ENCODE measurements around the gene ZBTB44.
"Not testable (repeated sequence)": the region's sequence is repeated elsewhere in the genome, so short reads cannot be mapped to it uniquely, and the experiment has no call there.

Gene ZBTB44

DNA sequence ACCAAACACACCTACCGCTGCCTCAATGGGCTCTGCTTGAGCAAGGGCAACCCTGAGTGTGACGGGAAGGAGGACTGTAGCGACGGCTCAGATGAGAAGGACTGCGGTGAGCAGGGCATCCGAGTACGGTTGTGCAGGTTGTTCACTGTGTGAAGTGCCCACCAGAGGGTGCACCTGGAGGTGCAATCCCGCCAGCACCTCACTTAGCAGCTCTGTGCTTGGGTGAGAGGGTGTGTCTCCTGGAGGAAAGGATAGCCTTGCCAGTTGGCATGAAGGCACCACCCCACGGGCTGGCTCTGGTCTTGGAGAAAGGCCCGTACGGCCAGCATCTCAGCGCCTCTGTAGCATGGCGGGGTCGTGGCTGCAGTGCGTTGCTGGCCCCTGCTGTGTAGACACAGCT, 115.8 kb downstream of the ZBTB44 start:
- H3K4me3 Mint-ChIP-seq = no peak overlapping the region
- peaks cover 24 to 27% of the 10 kb centered on the region in 2 donors for H3K4me1 Mint-ChIP-seq
- ATAC-seq (replicated peaks) (no peak), DNase-seq (no peak)
- no peak overlapping the region for H3K27ac Mint-ChIP-seq
- H3K36me3 Mint-ChIP-seq = peaks cover 24 to 34% of the 10 kb centered on the region in 2 donors
- H3K27me3 Mint-ChIP-seq = no peaks in the 10 kb centered on the region
- H3K9me3 Mint-ChIP-seq = peaks cover 4 to 6% of the 10 kb centered on the region in 2 donors

DNA sequence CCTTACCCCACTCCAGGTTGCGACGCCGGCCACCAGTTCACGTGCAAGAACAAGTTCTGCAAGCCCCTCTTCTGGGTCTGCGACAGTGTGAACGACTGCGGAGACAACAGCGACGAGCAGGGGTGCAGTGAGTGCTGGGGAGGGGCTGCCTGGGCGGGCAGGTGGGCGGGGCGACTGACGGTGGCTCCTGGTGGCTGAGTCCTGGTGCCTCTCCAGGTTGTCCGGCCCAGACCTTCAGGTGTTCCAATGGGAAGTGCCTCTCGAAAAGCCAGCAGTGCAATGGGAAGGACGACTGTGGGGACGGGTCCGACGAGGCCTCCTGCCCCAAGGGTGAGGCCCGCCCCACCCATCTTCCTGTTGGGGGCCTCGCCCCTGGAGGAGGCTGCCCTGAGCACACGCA, 116.4 kb downstream of the ZBTB44 start:
- DNase-seq (no peak), ATAC-seq (replicated peaks) (no peak)
- no peak overlapping the region for H3K27ac Mint-ChIP-seq
- peaks cover 26 to 32% of the 10 kb centered on the region in 2 donors for H3K36me3 Mint-ChIP-seq
- no peaks in the 10 kb centered on the region for H3K27me3 Mint-ChIP-seq
- peaks cover 4 to 6% of the 10 kb centered on the region in 2 donors for H3K9me3 Mint-ChIP-seq
- peaks cover 19 to 20% of the 10 kb centered on the region in 2 donors for H3K4me1 Mint-ChIP-seq
- H3K4me3 Mint-ChIP-seq = no peak overlapping the region

DNA sequence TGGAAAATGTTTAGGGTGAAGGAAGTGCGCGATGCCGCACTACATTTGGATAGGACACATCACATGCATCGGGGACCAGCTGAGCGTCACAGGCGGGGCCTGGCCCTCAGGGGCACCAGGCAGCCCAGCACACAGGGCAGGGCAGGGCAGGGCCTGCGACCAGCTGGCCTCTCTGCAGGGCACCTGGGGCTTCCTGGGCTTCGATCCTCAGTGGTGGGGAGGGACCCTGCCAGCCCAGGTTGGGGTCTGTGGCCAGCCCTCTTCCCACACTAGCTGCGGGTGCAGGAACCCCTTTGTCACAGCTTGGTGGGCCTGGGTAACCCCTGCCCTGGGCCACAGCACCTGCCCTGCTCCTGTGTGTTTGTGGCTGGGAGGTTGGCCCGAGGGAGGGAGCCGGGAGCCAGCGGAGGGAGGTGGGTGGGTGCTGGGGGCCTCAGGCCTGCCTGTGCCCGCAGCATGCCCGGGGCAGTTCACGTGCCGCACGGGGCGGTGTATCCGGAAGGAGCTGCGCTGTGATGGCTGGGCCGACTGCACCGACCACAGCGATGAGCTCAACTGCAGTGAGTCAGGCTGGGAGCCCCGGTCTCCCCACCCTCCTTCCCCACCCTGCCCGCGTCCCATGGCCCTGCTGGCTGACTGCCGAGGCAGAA, 117.2 kb downstream of the ZBTB44 start:
- Mint-ChIP-seq H3K4me3 (no peak overlapping the region), H3K27me3 (no peaks in the 10 kb centered on the region), H3K36me3 (peaks cover 27 to 32% of the 10 kb centered on the region in 2 donors), H3K4me1 (peaks cover 12% of the 10 kb centered on the region in 2 donors), H3K27ac (no peak overlapping the region), H3K9me3 (peaks cover 4 to 6% of the 10 kb centered on the region in 2 donors)
- DNase-seq (no peak), ATAC-seq (replicated peaks) (no peak)

DNA sequence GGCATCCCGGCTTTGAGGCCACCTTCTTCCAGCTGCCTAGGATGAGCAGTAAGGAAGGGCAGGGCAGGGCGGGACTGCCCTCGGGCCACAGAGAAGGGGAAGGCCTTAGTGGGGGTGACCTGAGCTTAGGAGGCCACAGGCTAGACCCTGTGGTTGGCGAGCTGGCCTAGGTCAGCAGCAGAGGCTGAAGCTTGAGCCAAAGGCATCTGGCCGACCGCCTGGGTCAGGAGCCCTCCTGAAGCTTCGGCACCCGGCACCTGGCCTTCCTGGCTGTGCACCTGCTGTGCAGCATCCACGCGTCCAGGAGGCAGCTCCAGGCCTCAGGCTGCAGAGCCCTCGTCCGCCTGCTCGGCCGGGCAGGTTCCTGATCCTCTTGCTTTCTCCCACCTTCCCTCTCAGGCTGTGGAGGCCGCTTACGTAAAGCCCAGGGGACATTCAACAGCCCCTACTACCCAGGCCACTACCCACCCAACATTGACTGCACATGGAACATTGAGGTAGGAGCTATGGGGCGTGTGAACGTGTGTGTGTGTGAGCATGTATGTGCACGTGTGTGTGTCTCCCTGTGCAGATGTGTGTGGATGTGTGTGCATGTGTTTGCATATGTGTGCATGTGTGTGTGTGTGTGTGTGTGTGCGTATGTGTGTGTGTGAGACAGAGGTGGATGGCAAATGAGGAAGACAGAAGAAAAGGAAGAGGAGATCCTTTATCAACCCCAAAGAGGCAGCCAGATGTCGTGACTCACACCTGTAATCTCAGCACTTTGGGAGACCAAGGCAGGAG, 120.3 kb downstream of the ZBTB44 start:
- no peak for DNase-seq
- H3K9me3 Mint-ChIP-seq = no peaks in the 10 kb centered on the region
- no peak for ATAC-seq (replicated peaks)
- H3K27ac Mint-ChIP-seq = no peak overlapping the region
- H3K27me3 Mint-ChIP-seq = no peaks in the 10 kb centered on the region
- peaks cover 17 to 18% of the 10 kb centered on the region in 2 donors for H3K36me3 Mint-ChIP-seq
- H3K4me3 Mint-ChIP-seq = no peak overlapping the region
- H3K4me1 Mint-ChIP-seq = no peaks in the 10 kb centered on the region

DNA sequence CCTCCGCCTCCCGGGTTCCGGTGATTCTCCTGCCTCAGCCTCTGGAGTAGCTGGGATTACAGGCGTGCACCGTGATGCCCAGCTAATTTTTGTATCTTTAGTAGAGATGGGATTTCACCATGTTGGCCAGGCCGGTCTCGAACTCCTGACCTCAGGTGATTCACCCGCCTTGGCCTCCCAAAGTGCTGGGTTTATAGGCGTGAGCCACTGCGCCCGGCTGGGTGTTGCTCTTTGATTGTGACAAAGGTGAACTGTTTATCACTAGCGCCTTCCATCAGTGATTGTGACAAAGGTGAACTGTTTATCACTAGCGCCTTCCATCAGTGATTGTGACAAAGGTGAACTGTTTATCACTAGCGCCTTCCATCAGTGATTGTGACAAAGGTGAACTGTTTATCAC, 121.2 kb downstream of the ZBTB44 start:
- not testable (repeated sequence) for H3K9me3 Mint-ChIP-seq; H3K4me3 Mint-ChIP-seq; H3K4me1 Mint-ChIP-seq; H3K27me3 Mint-ChIP-seq; DNase-seq; ATAC-seq (replicated peaks); H3K27ac Mint-ChIP-seq
- peaks cover 16 to 18% of the 10 kb centered on the region in 2 donors for H3K36me3 Mint-ChIP-seq

DNA sequence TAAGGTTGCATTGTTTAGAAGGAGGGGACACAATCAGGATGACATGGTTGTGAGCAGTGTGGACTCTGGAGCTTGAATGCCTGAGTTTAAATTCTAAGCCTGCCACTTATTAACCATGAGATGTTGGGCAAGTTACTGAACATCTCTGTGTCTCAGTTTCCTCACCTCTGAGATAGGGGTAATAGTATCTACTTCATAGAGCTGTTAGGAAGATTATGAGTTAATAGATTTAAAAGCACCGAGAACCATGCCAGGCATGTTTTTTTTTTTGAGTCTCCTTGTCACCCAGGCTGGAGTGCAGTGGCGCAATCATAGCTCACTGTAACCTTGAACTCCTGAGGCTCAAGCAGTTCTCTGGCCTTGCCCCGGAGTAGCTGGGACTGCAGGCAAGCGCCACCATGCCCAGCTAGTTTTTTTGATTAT, 121.9 kb downstream of the ZBTB44 start:
- peaks cover 16 to 19% of the 10 kb centered on the region in 2 donors for H3K36me3 Mint-ChIP-seq
- H3K4me3 Mint-ChIP-seq = no peak overlapping the region
- H3K27me3 Mint-ChIP-seq = no peaks in the 10 kb centered on the region
- no peak for DNase-seq
- peaks cover 4 to 5% of the 10 kb centered on the region in 2 donors for H3K4me1 Mint-ChIP-seq
- no peak for ATAC-seq (replicated peaks)
- no peaks in the 10 kb centered on the region for H3K9me3 Mint-ChIP-seq
- no peak overlapping the region for H3K27ac Mint-ChIP-seq

DNA sequence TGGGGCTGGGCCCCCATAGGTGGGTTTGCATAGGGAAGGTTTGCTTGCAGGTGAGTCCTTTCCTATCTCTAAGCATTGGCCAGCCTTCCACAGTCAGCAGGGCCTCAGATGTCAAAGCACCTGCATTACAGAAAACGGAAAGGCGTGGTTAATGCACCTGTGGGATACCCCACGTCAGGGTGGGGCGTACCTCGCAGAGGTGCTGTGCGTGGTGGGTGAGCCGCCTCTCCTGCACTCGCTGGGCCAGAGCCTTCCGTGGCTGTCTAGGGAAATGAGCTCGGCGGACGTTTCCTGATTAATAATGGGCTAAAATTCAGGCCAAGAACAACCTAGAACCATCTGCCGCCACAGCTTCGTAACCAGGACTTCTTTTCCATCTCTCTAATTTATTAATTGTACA, 122.8 kb downstream of the ZBTB44 start:
- Mint-ChIP-seq H3K36me3 (peaks cover 13 to 19% of the 10 kb centered on the region in 2 donors), H3K4me1 (peaks cover 5 to 7% of the 10 kb centered on the region in 2 donors), H3K4me3 (no peak overlapping the region), H3K9me3 (no peaks in the 10 kb centered on the region), H3K27ac (peak overlapping the region; percentile 70), H3K27me3 (no peaks in the 10 kb centered on the region)
- ATAC-seq (replicated peaks) (no peak), DNase-seq (no peak)

DNA sequence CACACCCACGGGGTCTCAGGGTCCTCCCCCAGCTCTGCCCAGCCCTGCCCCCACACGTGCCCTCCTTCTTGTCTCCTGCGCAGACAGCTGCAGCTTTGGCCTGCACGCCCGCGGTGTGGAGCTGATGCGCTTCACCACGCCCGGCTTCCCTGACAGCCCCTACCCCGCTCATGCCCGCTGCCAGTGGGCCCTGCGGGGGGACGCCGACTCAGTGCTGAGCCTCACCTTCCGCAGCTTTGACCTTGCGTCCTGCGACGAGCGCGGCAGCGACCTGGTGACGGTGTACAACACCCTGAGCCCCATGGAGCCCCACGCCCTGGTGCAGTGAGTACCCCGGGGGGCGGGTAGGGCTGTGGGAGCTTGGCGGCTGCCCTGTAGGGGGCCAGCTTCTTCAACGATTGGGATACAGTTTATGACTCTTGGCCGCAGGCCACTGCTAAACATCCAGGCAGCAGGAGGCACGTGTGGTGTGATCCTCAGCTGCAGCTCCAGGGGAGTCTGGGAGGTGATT, 124.3 kb downstream of the ZBTB44 start:
- no peak for ATAC-seq (replicated peaks)
- H3K4me3 Mint-ChIP-seq = no peak overlapping the region
- H3K27me3 Mint-ChIP-seq = no peaks in the 10 kb centered on the region
- H3K4me1 Mint-ChIP-seq = peaks cover 5 to 10% of the 10 kb centered on the region in 2 donors
- no peaks in the 10 kb centered on the region for H3K9me3 Mint-ChIP-seq
- no peak for DNase-seq
- peaks cover 13 to 19% of the 10 kb centered on the region in 2 donors for H3K36me3 Mint-ChIP-seq
- H3K27ac Mint-ChIP-seq = no peak overlapping the region

DNA sequence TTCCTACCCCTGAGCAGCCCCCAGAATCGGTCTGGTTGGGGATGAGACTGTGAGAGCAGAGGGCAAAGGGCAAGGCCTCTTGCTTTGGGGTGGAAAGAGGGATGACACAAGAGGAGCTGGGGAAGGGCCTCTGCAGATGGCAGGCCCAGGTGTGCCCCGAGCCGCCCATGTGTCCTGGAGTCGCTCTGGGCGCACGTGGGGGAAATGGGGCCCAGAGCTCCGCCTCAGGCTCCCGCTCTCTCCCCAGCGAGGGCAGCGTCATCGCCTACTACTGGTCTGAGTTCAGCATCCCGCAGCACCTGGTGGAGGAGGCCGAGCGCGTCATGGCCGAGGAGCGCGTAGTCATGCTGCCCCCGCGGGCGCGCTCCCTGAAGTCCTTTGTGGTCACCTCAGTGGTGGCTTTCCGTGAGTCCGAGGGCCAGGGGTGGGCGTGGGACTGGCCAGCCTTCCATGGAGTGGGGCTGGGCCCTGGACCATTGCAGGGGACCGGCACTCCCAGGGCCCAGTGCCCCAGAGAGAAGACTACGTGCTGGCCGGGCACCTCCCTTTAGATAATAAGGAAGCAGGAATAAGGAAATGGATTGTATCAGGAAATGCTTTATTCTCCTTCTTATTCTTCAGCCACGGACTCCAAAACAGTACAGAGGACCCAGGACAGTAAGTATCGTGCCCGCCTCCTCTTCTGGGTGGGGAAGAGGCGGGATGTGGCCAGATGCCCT, 125.1 kb downstream of the ZBTB44 start:
- Mint-ChIP-seq H3K36me3 (peaks cover 7 to 15% of the 10 kb centered on the region in 2 donors), H3K27ac (no peak overlapping the region), H3K27me3 (no peaks in the 10 kb centered on the region), H3K4me3 (no peak overlapping the region), H3K9me3 (no peaks in the 10 kb centered on the region), H3K4me1 (peaks cover 5 to 10% of the 10 kb centered on the region in 2 donors)
- DNase-seq = no peak
- peak in 1 of 2 donors; percentile 64 for ATAC-seq (replicated peaks)

DNA sequence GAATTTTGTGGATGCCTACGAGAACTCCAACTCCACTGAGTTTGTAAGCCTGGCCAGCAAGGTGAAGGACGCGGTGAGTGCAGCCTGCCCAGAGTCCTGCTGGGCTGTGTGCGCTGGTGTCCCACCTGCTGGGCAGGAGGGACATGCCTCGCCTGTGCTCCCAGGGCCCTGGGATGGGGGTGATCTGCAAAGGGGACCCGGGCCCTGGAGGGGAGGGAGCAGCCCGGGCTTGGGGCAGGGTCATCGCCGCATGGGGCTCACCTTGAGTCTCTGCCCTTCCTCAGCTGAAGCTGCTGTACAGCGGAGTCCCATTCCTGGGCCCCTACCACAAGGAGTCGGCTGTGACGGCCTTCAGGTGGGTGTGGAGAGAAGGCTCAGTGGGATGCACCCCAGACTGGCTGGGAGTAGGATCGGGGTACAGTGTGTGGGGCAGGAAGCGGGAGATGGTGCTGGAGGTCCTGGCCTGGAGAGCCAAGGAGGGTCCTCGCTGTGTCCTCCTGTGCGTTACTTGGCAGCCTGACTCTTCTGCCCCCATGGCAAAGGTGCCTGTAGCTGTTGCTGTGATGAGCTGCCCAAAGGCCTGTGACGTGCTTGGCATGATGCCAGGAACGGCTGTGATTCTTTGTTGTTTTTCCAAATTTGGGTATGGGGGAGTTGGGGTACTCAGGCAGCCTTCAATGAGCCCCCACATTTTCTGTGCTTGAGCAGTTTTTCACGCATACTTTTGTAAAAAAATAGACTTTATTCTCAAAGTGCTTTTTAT, 126.0 kb downstream of the ZBTB44 start:
- H3K9me3 Mint-ChIP-seq = no peaks in the 10 kb centered on the region
- peaks cover 5 to 10% of the 10 kb centered on the region in 2 donors for H3K4me1 Mint-ChIP-seq
- peaks cover 5 to 18% of the 10 kb centered on the region in 2 donors for H3K36me3 Mint-ChIP-seq
- no peak for DNase-seq
- H3K27ac Mint-ChIP-seq = peak overlapping the region; percentile 20
- H3K4me3 Mint-ChIP-seq = peak overlapping the region in 1 of 2 donors; percentile 53
- no peak for ATAC-seq (replicated peaks)
- no peaks in the 10 kb centered on the region for H3K27me3 Mint-ChIP-seq

DNA sequence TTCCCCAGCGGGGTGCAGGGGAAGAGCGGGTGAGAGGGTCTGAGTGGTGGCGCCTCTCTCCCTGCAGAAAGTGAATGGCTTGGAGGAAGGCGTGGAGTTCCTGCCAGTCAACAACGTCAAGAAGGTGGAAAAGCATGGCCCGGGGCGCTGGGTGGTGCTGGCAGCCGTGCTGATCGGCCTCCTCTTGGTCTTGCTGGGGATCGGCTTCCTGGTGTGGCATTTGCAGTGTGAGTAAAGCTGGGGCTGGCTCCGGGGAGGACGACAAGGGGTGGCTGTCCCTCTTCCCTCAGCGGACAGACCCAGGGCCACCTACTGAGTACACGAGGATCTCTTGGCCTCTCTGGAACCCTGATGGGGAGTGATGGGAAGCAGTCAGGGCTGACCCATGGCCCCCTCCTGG, 126.7 kb downstream of the ZBTB44 start:
- Mint-ChIP-seq H3K4me3 (no peak overlapping the region), H3K36me3 (peaks cover 5 to 15% of the 10 kb centered on the region in 2 donors), H3K27me3 (no peaks in the 10 kb centered on the region), H3K27ac (no peak overlapping the region), H3K9me3 (no peaks in the 10 kb centered on the region), H3K4me1 (peaks cover 5 to 10% of the 10 kb centered on the region in 2 donors)
- DNase-seq (no peak), ATAC-seq (replicated peaks) (no peak)

DNA sequence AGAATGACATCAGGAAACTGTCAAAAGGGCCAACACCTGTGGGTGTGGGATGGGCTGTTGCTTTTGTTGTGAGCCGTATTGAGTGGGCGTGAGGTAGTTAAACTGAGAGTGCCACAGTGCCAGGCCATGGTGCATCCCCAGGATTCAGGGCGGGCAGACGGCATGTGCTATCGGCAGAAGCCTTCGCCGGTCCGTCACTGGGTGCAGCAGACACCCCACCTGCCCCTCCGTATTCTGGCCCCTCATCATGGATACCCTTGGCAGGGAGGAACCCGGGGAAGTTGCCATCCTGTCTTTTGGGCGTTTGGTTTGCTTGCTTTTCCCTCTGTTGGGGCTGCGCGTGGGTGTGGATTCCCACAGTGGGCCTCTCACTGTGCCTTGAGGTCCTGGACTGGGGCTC, 127.6 kb downstream of the ZBTB44 start:
- Mint-ChIP-seq H3K4me1 (peaks cover 11 to 13% of the 10 kb centered on the region in 2 donors), H3K9me3 (no peaks in the 10 kb centered on the region), H3K27ac (no peak overlapping the region), H3K27me3 (no peaks in the 10 kb centered on the region), H3K4me3 (no peak overlapping the region), H3K36me3 (peaks cover 5 to 15% of the 10 kb centered on the region in 2 donors)
- DNase-seq (no peak), ATAC-seq (replicated peaks) (no peak)

DNA sequence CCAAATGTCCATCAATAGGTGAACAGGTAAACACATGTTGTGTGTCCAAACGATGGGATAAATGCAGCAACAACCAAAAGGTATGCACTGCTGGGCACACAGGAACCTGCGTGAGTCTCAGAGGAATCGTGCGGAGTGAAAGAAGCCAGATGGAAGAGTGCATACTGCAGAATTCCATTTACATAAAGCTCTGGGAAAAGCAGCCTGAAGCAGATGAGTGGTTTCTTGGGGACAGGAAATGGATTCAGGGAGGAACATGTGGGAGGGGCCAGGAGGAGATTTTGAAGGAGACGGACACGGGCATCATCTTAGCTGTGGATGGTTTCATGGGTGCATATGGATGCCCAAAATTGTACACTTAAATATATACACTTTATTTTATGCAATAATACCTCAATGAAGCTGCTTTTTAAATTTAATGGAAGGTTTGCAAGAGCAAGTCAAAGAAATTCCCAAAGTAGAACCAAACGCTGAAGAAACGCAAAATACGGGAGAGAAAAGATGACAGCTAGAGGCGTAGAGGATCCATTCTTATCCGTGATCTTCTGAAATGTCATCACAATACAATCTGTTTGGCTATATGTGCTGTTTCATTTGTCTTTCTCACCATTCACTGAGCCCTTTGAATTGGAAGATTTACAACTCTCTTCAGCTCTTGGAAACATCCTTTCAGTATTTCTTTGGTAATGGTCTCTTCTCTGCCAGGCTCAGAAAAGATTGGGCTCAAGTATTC, 130.7 kb downstream of the ZBTB44 start:
- no peaks in the 10 kb centered on the region for H3K9me3 Mint-ChIP-seq
- peaks cover 5 to 6% of the 10 kb centered on the region in 2 donors for H3K36me3 Mint-ChIP-seq
- no peak overlapping the region for H3K27ac Mint-ChIP-seq

More for the DNA sequence above, 130.7 kb downstream of the ZBTB44 start:
- no peak for ATAC-seq (replicated peaks)
- Mint-ChIP-seq H3K4me3 (no peak overlapping the region), H3K27me3 (no peaks in the 10 kb centered on the region), H3K4me1 (peaks cover 41 to 43% of the 10 kb centered on the region in 2 donors)
- no peak for DNase-seq

Measured in stimulated activated naive B cell treated with anti-CD40 and anti-IgM and Interleukin-4, amounts not matched to agents 10 μg/mL and 1 μg/mL and 100 μg/mL, for 72 hours (primary cell).